Rectal smooth muscle tissue (tissue), 1 donor: ENCODE measurements around the gene CLCN3.
A peak's percentile ranks its signal among the peaks of the same experiment; 100 is the strongest.

ENCODE experiments used
- H3K27ac ChIP-seq: one replicate; pipeline ENCODE4 v1.7.0; 2013; ENCODE audit warnings: low read depth, low read length, inconsistent platforms
- H3K27me3 ChIP-seq: one replicate; pipeline ENCODE4 v1.7.0; 2013; ENCODE audit warnings: low read length; ENCODE audit not compliant: control insufficient read depth, insufficient read depth
- H3K36me3 ChIP-seq: one replicate; pipeline ENCODE4 v1.7.0; 2013; ENCODE audit warnings: low read length; ENCODE audit not compliant: control insufficient read depth, insufficient read depth
- H3K4me1 ChIP-seq: one replicate; pipeline ENCODE4 v1.7.0; 2013; ENCODE audit warnings: low read length; ENCODE audit not compliant: control insufficient read depth, insufficient read depth
- H3K4me3 ChIP-seq: one replicate; pipeline ENCODE4 v1.7.0; 2013; ENCODE audit warnings: low read length
- H3K9ac ChIP-seq: one replicate; pipeline ENCODE4 v1.7.0; 2013; ENCODE audit warnings: low read length

CLCN3 gene

GRCh38 chr4:169604903-169605331 is 15.5 kb upstream of the CLCN3 start:
- H3K4me3 ChIP-seq, result no peak overlapping the region
- no peak overlapping the region for H3K9ac ChIP-seq
- H3K27me3 ChIP-seq, result no peaks in the 10 kb centered on the region
- H3K27ac ChIP-seq, result no peak overlapping the region
- H3K4me1 ChIP-seq, result no peaks in the 10 kb centered on the region
- no peaks in the 10 kb centered on the region for H3K36me3 ChIP-seq

GRCh38 chr4:169611157-169611556 is 9.2 kb upstream of the CLCN3 start:
- Histone ChIP-seq H3K4me3 (peak overlapping the region; percentile 86), H3K27ac (no peak overlapping the region)

GRCh38 chr4:169611991-169612870 is 8.1 kb upstream of the CLCN3 start, which contains the start of gene NEK1:
TSS of gene NEK1 (minus strand) at chr4:169612583. CDS start at chr4:169602630, 9,953 bp downstream.
- Histone ChIP-seq H3K27me3 (no peaks in the 10 kb centered on the region), H3K36me3 (no peaks in the 10 kb centered on the region), H3K4me3 (peak within 1 kb of the TSS; percentile 86), H3K27ac (peak within 1 kb of the TSS; percentile 93), H3K4me1 (peaks cover 10% of the 10 kb centered on the region), H3K9ac (peak within 1 kb of the TSS; percentile 71)

More at GRCh38 chr4:169611157-169611556, 9.2 kb upstream of the CLCN3 start:
- Histone ChIP-seq H3K9ac (no peak overlapping the region), H3K27me3 (no peaks in the 10 kb centered on the region), H3K36me3 (no peaks in the 10 kb centered on the region), H3K4me1 (peaks cover 10% of the 10 kb centered on the region)

- H3K4me3 ChIP-seq, result peak overlapping the region; percentile 86
- H3K36me3 ChIP-seq, result no peaks in the 10 kb centered on the region
- peaks cover 10% of the 10 kb centered on the region for H3K4me1 ChIP-seq
- peak overlapping the region; percentile 16 for H3K9ac ChIP-seq
- no peaks in the 10 kb centered on the region for H3K27me3 ChIP-seq
- peak overlapping the region; percentile 64 for H3K27ac ChIP-seq
Measured at GRCh38 chr4:169612871-169613859, 7.2 kb upstream of the CLCN3 start.

- H3K9ac ChIP-seq, result no peak overlapping the region
- H3K27me3 ChIP-seq, result no peaks in the 10 kb centered on the region
- H3K36me3 ChIP-seq, result no peaks in the 10 kb centered on the region
- no peak overlapping the region for H3K27ac ChIP-seq
- H3K4me3 ChIP-seq, result no peak overlapping the region
- peaks cover 13% of the 10 kb centered on the region for H3K4me1 ChIP-seq
Measured at GRCh38 chr4:169615467-169616106, 4.8 kb upstream of the CLCN3 start.

GRCh38 chr4:169616846-169617245 is 3.5 kb upstream of the CLCN3 start:
- Histone ChIP-seq H3K4me3 (no peak overlapping the region), H3K4me1 (peaks cover 11% of the 10 kb centered on the region), H3K9ac (no peak overlapping the region), H3K36me3 (no peaks in the 10 kb centered on the region), H3K27me3 (no peaks in the 10 kb centered on the region), H3K27ac (no peak overlapping the region)

GRCh38 chr4:169617306-169617705 is 3.1 kb upstream of the CLCN3 start:
- Histone ChIP-seq H3K27me3 (no peaks in the 10 kb centered on the region), H3K4me1 (peaks cover 15% of the 10 kb centered on the region), H3K27ac (no peak overlapping the region), H3K9ac (no peak overlapping the region), H3K4me3 (no peak overlapping the region), H3K36me3 (no peaks in the 10 kb centered on the region)

GRCh38 chr4:169618286-169618685 is 2.1 kb upstream of the CLCN3 start:
- Histone ChIP-seq H3K9ac (no peak overlapping the region), H3K36me3 (no peaks in the 10 kb centered on the region), H3K4me3 (no peak overlapping the region), H3K27me3 (no peaks in the 10 kb centered on the region), H3K4me1 (peaks cover 16% of the 10 kb centered on the region), H3K27ac (no peak overlapping the region)

- peak overlapping the region; percentile 99 for H3K4me3 ChIP-seq
Measured at GRCh38 chr4:169618986-169619385, 1.4 kb upstream of the CLCN3 start.

GRCh38 chr4:169619518-169619957 is 840 bp upstream of the CLCN3 start:
- peak overlapping the region; percentile 97 for H3K27ac ChIP-seq
- no peaks in the 10 kb centered on the region for H3K27me3 ChIP-seq
- no peaks in the 10 kb centered on the region for H3K36me3 ChIP-seq
- H3K4me3 ChIP-seq, result peak overlapping the region; percentile 99
- peaks cover 15% of the 10 kb centered on the region for H3K4me1 ChIP-seq
- peak overlapping the region; percentile 94 for H3K9ac ChIP-seq

More at GRCh38 chr4:169618986-169619385, 1.4 kb upstream of the CLCN3 start:
- no peak overlapping the region for H3K27ac ChIP-seq
- no peaks in the 10 kb centered on the region for H3K36me3 ChIP-seq
- no peak overlapping the region for H3K9ac ChIP-seq
- H3K27me3 ChIP-seq, result no peaks in the 10 kb centered on the region
- peaks cover 15% of the 10 kb centered on the region for H3K4me1 ChIP-seq

GRCh38 chr4:169620880-169621248 is 486 bp downstream of the CLCN3 start:
- H3K27me3 ChIP-seq, result no peaks in the 10 kb centered on the region
- peaks cover 15% of the 10 kb centered on the region for H3K4me1 ChIP-seq
- peak overlapping the region; percentile 99 for H3K4me3 ChIP-seq
- H3K36me3 ChIP-seq, result no peaks in the 10 kb centered on the region
- peak overlapping the region; percentile 94 for H3K9ac ChIP-seq
- peak overlapping the region; percentile 97 for H3K27ac ChIP-seq
